ENCODE data around the gene MTUS2.

- no peak for TF ChIP-seq RXRA (IDR thresholded peaks at IDR 0.05)
- TF ChIP-seq, protein P1, sequence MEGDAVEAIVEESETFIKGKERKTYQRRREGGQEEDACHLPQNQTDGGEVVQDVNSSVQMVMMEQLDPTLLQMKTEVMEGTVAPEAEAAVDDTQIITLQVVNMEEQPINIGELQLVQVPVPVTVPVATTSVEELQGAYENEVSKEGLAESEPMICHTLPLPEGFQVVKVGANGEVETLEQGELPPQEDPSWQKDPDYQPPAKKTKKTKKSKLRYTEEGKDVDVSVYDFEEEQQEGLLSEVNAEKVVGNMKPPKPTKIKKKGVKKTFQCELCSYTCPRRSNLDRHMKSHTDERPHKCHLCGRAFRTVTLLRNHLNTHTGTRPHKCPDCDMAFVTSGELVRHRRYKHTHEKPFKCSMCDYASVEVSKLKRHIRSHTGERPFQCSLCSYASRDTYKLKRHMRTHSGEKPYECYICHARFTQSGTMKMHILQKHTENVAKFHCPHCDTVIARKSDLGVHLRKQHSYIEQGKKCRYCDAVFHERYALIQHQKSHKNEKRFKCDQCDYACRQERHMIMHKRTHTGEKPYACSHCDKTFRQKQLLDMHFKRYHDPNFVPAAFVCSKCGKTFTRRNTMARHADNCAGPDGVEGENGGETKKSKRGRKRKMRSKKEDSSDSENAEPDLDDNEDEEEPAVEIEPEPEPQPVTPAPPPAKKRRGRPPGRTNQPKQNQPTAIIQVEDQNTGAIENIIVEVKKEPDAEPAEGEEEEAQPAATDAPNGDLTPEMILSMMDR (IDR thresholded peaks at IDR 0.05; ENCODE audit: low read depth, low read length, missing input control), result no peak
- no peak for TF ChIP-seq REST (IDR thresholded peaks at IDR 0.05)
- no peak for TF ChIP-seq GABPA (IDR thresholded peaks at IDR 0.05 in 1 of 2, conservative IDR thresholded peaks at IDR 0.05 in 1 of 2)
- TF ChIP-seq RAD21 (IDR thresholded peaks at IDR 0.05), result no peak
- TF ChIP-seq YY1 (IDR thresholded peaks at IDR 0.05), result no peak
- TF ChIP-seq EGR1 (IDR thresholded peaks at IDR 0.05; ENCODE audit: low read depth in 2 of 2), result no peak
- no peak for TF ChIP-seq TAF1 (conservative IDR thresholded peaks at IDR 0.05)
- no peak for TF ChIP-seq SP1 (IDR thresholded peaks at IDR 0.05)
- TF ChIP-seq FOXA1 (IDR thresholded peaks at IDR 0.05), result no peak
- TF ChIP-seq, protein P2, sequence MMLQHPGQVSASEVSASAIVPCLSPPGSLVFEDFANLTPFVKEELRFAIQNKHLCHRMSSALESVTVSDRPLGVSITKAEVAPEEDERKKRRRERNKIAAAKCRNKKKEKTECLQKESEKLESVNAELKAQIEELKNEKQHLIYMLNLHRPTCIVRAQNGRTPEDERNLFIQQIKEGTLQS (IDR thresholded peaks at IDR 0.05), result no peak
These were observed 499.3 kb downstream of the MTUS2 start for GRCh38 chr13:29319451-29319850.
